ENCODE results near the gene AGBL3. TPM values are rescaled to one million over a fixed set of nuclear protein-coding genes. Genes with fewer than 3 reads are reported as not detected.

The AGBL3 gene
- total RNA-seq, 1 experiment from 2014 or later, result 2.1 TPM

- TF ChIP-seq IRF1 (CRISPR knock-in tag; IDR thresholded peaks at IDR 0.05) (no peak), ARID4B (CRISPR knock-in tag; IDR thresholded peaks at IDR 0.05; ENCODE audit: borderline replicate concordance) (no peak), JAZF1 (CRISPR knock-in tag; IDR thresholded peaks at IDR 0.05) (no peak), GTF2I (CRISPR knock-in tag; conservative IDR thresholded peaks at IDR 0.05) (no peak), MXD4 (CRISPR knock-in tag; IDR thresholded peaks at IDR 0.05; ENCODE audit: borderline replicate concordance) (no peak)
- TF ChIP-seq, protein P1, sequence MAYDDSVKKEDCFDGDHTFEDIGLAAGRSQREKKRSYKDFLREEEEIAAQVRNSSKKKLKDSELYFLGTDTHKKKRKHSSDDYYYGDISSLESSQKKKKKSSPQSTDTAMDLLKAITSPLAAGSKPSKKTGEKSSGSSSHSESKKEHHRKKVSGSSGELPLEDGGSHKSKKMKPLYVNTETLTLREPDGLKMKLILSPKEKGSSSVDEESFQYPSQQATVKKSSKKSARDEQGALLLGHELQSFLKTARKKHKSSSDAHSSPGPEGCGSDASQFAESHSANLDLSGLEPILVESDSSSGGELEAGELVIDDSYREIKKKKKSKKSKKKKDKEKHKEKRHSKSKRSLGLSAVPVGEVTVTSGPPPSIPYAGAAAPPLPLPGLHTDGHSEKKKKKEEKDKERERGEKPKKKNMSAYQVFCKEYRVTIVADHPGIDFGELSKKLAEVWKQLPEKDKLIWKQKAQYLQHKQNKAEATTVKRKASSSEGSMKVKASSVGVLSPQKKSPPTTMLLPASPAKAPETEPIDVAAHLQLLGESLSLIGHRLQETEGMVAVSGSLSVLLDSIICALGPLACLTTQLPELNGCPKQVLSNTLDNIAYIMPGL (CRISPR knock-in tag; IDR thresholded peaks at IDR 0.05), result no peak
- TF ChIP-seq, protein P2, sequence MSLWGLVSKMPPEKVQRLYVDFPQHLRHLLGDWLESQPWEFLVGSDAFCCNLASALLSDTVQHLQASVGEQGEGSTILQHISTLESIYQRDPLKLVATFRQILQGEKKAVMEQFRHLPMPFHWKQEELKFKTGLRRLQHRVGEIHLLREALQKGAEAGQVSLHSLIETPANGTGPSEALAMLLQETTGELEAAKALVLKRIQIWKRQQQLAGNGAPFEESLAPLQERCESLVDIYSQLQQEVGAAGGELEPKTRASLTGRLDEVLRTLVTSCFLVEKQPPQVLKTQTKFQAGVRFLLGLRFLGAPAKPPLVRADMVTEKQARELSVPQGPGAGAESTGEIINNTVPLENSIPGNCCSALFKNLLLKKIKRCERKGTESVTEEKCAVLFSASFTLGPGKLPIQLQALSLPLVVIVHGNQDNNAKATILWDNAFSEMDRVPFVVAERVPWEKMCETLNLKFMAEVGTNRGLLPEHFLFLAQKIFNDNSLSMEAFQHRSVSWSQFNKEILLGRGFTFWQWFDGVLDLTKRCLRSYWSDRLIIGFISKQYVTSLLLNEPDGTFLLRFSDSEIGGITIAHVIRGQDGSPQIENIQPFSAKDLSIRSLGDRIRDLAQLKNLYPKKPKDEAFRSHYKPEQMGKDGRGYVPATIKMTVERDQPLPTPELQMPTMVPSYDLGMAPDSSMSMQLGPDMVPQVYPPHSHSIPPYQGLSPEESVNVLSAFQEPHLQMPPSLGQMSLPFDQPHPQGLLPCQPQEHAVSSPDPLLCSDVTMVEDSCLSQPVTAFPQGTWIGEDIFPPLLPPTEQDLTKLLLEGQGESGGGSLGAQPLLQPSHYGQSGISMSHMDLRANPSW (CRISPR knock-in tag; conservative IDR thresholded peaks at IDR 0.05; ENCODE audit: low read depth), result no peak
- H3K4me1 Mint-ChIP-seq, result peaks cover 26% of the 10 kb centered on the region
- CTCF ChIA-PET, result interaction anchor here (0.5 to 1.9 kb wide), 5 partner anchors 9 to 371 kb away, joined by 3 to 7 read pairs (median 4); partner anchors contain the start of gene AGBL3
- POLR2A ChIA-PET, result interaction anchor here (0.6 kb wide), 1 partner anchor 145 kb away, joined by 9 read pairs; no protein-coding TSS in a partner anchor
- ATAC-seq (no peak), DNase-seq (ENCODE audit: low spot score) (no peak)
- peak overlapping the region; percentile 50 for H3K27ac Mint-ChIP-seq
- no peak overlapping the region for H3K4me3 Mint-ChIP-seq
- H3K9me3 Mint-ChIP-seq, result peaks cover 56% of the 10 kb centered on the region
- peaks cover 5% of the 10 kb centered on the region; the same call in 1 of the 2 replicates for H3K27me3 Mint-ChIP-seq (ENCODE audit: low read depth)
- H3K36me3 Mint-ChIP-seq, result peaks cover 80% of the 10 kb centered on the region
These were observed 174.0 kb downstream of the AGBL3 start for GRCh38 chr7:135160098-135160857.

DNA sequence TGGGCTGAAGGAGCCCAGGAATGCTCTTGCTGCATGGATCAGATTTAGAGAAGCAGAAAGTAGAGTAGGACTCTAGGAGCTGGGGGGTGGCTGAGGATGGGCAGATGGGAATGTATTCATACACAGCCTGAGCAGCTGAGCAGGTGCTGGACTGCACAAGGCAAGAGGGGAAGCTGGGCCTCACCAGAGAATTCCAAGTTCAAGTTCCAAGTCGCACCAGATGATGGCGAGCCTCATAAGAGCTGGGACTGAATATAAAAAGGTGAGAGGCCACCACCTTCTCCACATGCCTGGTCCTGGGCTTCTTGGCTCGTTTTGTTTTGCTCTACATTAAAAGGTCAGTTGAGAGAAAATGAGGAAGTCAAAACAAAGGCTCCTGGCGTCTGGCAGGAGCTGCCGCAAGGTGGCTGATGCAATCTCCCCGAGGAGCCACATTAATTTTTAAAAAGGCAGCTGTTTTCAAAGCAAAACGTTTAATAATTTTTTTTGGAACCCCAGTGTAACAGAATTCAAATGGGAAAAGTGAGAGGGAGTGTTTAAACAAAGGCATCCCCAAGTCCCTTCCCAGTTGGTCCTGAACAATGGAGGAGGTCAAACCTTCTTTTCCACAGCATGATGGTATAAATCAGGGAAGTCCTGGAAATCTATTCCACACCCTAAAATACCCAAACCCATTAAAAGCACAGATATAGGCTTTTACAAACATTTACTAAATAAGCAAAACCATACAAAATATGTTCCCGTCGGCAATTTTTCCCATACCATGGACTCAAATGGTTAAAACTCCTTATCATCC lies 174.7 kb downstream of the AGBL3 start:
- Mint-ChIP-seq H3K4me1 (peaks cover 26% of the 10 kb centered on the region), H3K27me3 (ENCODE audit: low read depth) (peaks cover 3% of the 10 kb centered on the region; the same call in 1 of the 2 replicates), H3K36me3 (peaks cover 83% of the 10 kb centered on the region), H3K4me3 (no peak overlapping the region), H3K27ac (peak overlapping the region; percentile 50), H3K9me3 (peaks cover 48% of the 10 kb centered on the region)
- POLR2A ChIA-PET, result interaction anchor here (0.6 kb wide), 1 partner anchor 145 kb away, joined by 9 read pairs; no protein-coding TSS in a partner anchor
- TF ChIP-seq KAT7 (CRISPR knock-in tag; IDR thresholded peaks at IDR 0.05; ENCODE audit: borderline replicate concordance) (no peak), ZNF423 (CRISPR knock-in tag; IDR thresholded peaks at IDR 0.05) (no peak)
- TF ChIP-seq, protein P3, sequence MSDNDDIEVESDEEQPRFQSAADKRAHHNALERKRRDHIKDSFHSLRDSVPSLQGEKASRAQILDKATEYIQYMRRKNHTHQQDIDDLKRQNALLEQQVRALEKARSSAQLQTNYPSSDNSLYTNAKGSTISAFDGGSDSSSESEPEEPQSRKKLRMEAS (CRISPR knock-in tag; IDR thresholded peaks at IDR 0.05), result peak; percentile 61; the same call in 1 of the 2 replicates
- CTCF ChIA-PET, result interaction anchor here (0.5 to 1.9 kb wide), 4 partner anchors 8 to 357 kb away, joined by 3 to 7 read pairs (median 4); partner anchors contain the start of gene AGBL3
- ATAC-seq (peak; percentile 50), DNase-seq (ENCODE audit: low spot score) (no peak)

Data from WTC11 (cell line).